A673 (cell line): Measurements from ENCODE around the gene PLEKHA8. TPM values are rescaled to one million over a fixed set of nuclear protein-coding genes. Genes with fewer than 3 reads are reported as not detected.

ENCODE experiments used
- BruUV-seq: library from RNA; stranded (reverse); fragments of 400-500 nt; replicated peaks from 2 replicates; lab custom pipeline; 2021; lab: Mats Ljungman, UMichigan
- CTCF ChIA-PET: fragments of 300-600 bp; sonication (Branson Sonifier 250); formaldehyde crosslinking; loops from one replicate; lab custom pipeline; 2022; ENCODE audit warnings: antibody characterized with exemption; lab: Charles Lee
- POLR2A ChIA-PET: fragments of 300-600 bp; sonication (Branson Sonifier 250); formaldehyde crosslinking; loops from one replicate; lab custom pipeline; 2022; ENCODE audit warnings: antibody characterized with exemption; ENCODE audit not compliant: low non-redundant PET; lab: Charles Lee
- DNase-seq: peaks from one replicate; pipeline ENCODE4 v3.0.0-alpha.2; 2015; ENCODE audit warnings: low spot score
- H3K27ac ChIP-seq: fragments of 200-600 bp; sonication (generic); 2 replicates; pipeline ENCODE4 v1.5.1; 2016; ENCODE audit warnings: mixed run types, low read depth, mild to moderate bottlenecking, mixed read lengths, antibody characterized with exemption, low read length; ENCODE audit not compliant: poor library complexity, severe bottlenecking
- H3K27me3 ChIP-seq: fragments of 200-600 bp; sonication (generic); replicated peaks from 2 replicates; pipeline ENCODE4 v1.6.1; 2017; ENCODE audit warnings: mixed run types, low read depth, mild to moderate bottlenecking, mixed read lengths, antibody characterized with exemption, low read length; ENCODE audit not compliant: insufficient read depth, poor library complexity
- H3K36me3 ChIP-seq: fragments of 200-600 bp; sonication (generic); 2 replicates; pipeline ENCODE4 v1.6.1; 2016; ENCODE audit warnings: mixed run types, mild to moderate bottlenecking, mixed read lengths, antibody characterized with exemption, low read length; ENCODE audit not compliant: insufficient read depth, poor library complexity, severe bottlenecking
- H3K4me1 ChIP-seq: fragments of 200-600 bp; sonication (generic); 2 replicates; pipeline ENCODE4 v1.6.1; 2017; ENCODE audit warnings: mixed run types, mild to moderate bottlenecking, mixed read lengths, antibody characterized with exemption, low read length; ENCODE audit not compliant: insufficient read depth, poor library complexity, severe bottlenecking
- H3K4me3 ChIP-seq: fragments of 200-600 bp; sonication (generic); 2 replicates; pipeline ENCODE4 v1.5.1; 2016; ENCODE audit warnings: low read depth, mixed run types, mild to moderate bottlenecking, mixed read lengths, low read length; ENCODE audit not compliant: poor library complexity, severe bottlenecking
- H3K9me3 ChIP-seq: fragments of 200-600 bp; sonication (generic); 2 replicates; pipeline ENCODE4 v1.6.1; 2016; ENCODE audit warnings: mixed run types, low read depth, mild to moderate bottlenecking, mixed read lengths, antibody characterized with exemption, low read length; ENCODE audit not compliant: poor library complexity, severe bottlenecking
- CTCF ChIP-seq: fragments of 300-800, 200-600 bp; sonication (generic); conservative IDR thresholded peaks from 2 replicates; pipeline ENCODE4 v1.5.1; 2017; ENCODE audit warnings: low read depth, mild to moderate bottlenecking, antibody characterized with exemption, low read length, moderate library complexity, mixed read lengths
- EZH2 ChIP-seq: fragments of 200-600 bp; sonication (generic); IDR thresholded peaks from 2 replicates; pipeline ENCODE4 v1.6.1; 2017; ENCODE audit warnings: borderline replicate concordance, low read depth, mild to moderate bottlenecking, mixed read lengths, antibody characterized with exemption, low read length; ENCODE audit not compliant: poor library complexity, severe bottlenecking
- intact Hi-C: fragments of 100-400 bp; cut with micrococcal nuclease; formaldehyde crosslinking; loops from one replicate; pipeline ENCODE4 v1.10.0; 2022; ENCODE audit not compliant: unreplicated experiment
- total RNA-seq: library from RNA; stranded (reverse); gene quantifications from 2 replicates; pipeline ENCODE4 v1.2.3, GENCODE V29; 2021

Gene PLEKHA8
- total RNA-seq, 1 experiment from 2014 or later = 22.2 TPM

GRCh38 chr7:30088362-30088761 is 60.1 kb downstream of the PLEKHA8 start:
- no TSS peak for BruUV-seq
- intact Hi-C loops = no loop called here
- Histone ChIP-seq H3K4me1 (no peaks in the 10 kb centered on the region), H3K36me3 (no peaks in the 10 kb centered on the region), H3K27ac (no peak overlapping the region), H3K9me3 (no peaks in the 10 kb centered on the region), H3K4me3 (no peak overlapping the region), H3K27me3 (no peaks in the 10 kb centered on the region)
- POLR2A ChIA-PET = interaction anchor here (0.6 kb wide), 2 partner anchors 12 to 377 kb away, joined by 3 to 14 read pairs; no protein-coding TSS in a partner anchor
- TF ChIP-seq EZH2 (no peak), CTCF (no peak)
- no peak for DNase-seq
- CTCF ChIA-PET = no interaction called here

- Histone ChIP-seq H3K9me3 (no peaks in the 10 kb centered on the region), H3K36me3 (no peaks in the 10 kb centered on the region), H3K27ac (no peak overlapping the region), H3K4me1 (no peaks in the 10 kb centered on the region), H3K4me3 (no peak overlapping the region), H3K27me3 (no peaks in the 10 kb centered on the region)
- DNase-seq = no peak
- ChIA-PET CTCF (no interaction called here), POLR2A (no interaction called here)
- intact Hi-C loops = no loop called here
- no peak for TF ChIP-seq EZH2
- no peak for TF ChIP-seq CTCF
- no TSS peak for BruUV-seq
Observed at GRCh38 chr7:30090111-30090510, 61.9 kb downstream of the PLEKHA8 start.

GRCh38 chr7:30091491-30091912 is 63.3 kb downstream of the PLEKHA8 start:
- TF ChIP-seq EZH2 (no peak), CTCF (no peak)
- no peaks in the 10 kb centered on the region for H3K4me1 ChIP-seq
- H3K27ac ChIP-seq = no peak overlapping the region
- CTCF ChIA-PET = no interaction called here
- H3K36me3 ChIP-seq = no peaks in the 10 kb centered on the region
- no peaks in the 10 kb centered on the region for H3K9me3 ChIP-seq
- intact Hi-C loops = no loop called here
- H3K4me3 ChIP-seq = no peak overlapping the region
- POLR2A ChIA-PET = no interaction called here
- H3K27me3 ChIP-seq = no peaks in the 10 kb centered on the region
- DNase-seq = no peak
- BruUV-seq = no TSS peak
